Measurements from ENCODE around the gene OR51A7. TPM values are rescaled to one million over a fixed set of nuclear protein-coding genes. Genes with fewer than 3 reads are reported as not detected.
"Not testable (repeated sequence)": the region's sequence is repeated elsewhere in the genome, so short reads cannot be mapped to it uniquely, and the experiment has no call there.

The OR51A7 gene
- total RNA-seq, 1 experiment from 2014 or later = not detected

GRCh38 chr11:4947505-4947904 lies 43.9 kb downstream of the OR51A7 start, which contains the start of gene OR51A4:
Gene OR51A4 (minus strand): TSS chr11:4947605. CDS start chr11:4947100, 505 bp downstream.
- DNase-seq (ENCODE audit: extremely low read depth, low read depth) = no peak

- not testable (repeated sequence) for DNase-seq (ENCODE audit: extremely low read depth, low read depth)
Measured at GRCh38 chr11:4955613-4956012, 52.0 kb downstream of the OR51A7 start, which contains the start of gene OR51A2. Gene OR51A2 (minus strand): TSS chr11:4955713. CDS start chr11:4955713, 0 bp downstream.

GRCh38 chr11:4957396-4957795 lies 53.8 kb downstream of the OR51A7 start:
- DNase-seq (ENCODE audit: extremely low read depth, low read depth) = no peak

Other genes starting within 250 kb of the OR51A7 start
- gene OR51E2, start 205.9 kb upstream of the OR51A7 start, total RNA-seq (2014; rRNA removed; shearing (Covaris generic)) = not detected in 2 replicates
- gene MMP26, start 199.0 kb upstream of the OR51A7 start, total RNA-seq (2014; rRNA removed; shearing (Covaris generic)) = not detected in 2 replicates
- gene OR51F1, start 133.8 kb upstream of the OR51A7 start, total RNA-seq (2014; rRNA removed; shearing (Covaris generic)) = not detected in 2 replicates
- not detected in 2 replicates for gene OR52R1, start 99.4 kb upstream of the OR51A7 start, total RNA-seq (2014; rRNA removed; shearing (Covaris generic))
- not detected in 2 replicates for gene OR51F2, start 82.5 kb upstream of the OR51A7 start, total RNA-seq (2014; rRNA removed; shearing (Covaris generic))
- gene OR51S1, start 54.6 kb upstream of the OR51A7 start, total RNA-seq (2014; rRNA removed; shearing (Covaris generic)) = not detected in 2 replicates
- gene OR51T1, start 21.9 kb upstream of the OR51A7 start, total RNA-seq (2014; rRNA removed; shearing (Covaris generic)) = not detected in 2 replicates
- gene OR51G2, start 15.6 kb downstream of the OR51A7 start, total RNA-seq (2014; rRNA removed; shearing (Covaris generic)) = not detected in 2 replicates
- gene OR51G1, start 20.6 kb downstream of the OR51A7 start, total RNA-seq (2014; rRNA removed; shearing (Covaris generic)) = not detected in 2 replicates
- not detected in 2 replicates for gene OR51A4, start 43.8 kb downstream of the OR51A7 start, total RNA-seq (2014; rRNA removed; shearing (Covaris generic))
- not detected in 2 replicates for gene OR51A2, start 51.9 kb downstream of the OR51A7 start, total RNA-seq (2014; rRNA removed; shearing (Covaris generic))
- not detected in 2 replicates for gene OR51L1, start 91.1 kb downstream of the OR51A7 start, total RNA-seq (2014; rRNA removed; shearing (Covaris generic))
- gene OR52J3, start 142.7 kb downstream of the OR51A7 start, total RNA-seq (2014; rRNA removed; shearing (Covaris generic)) = not detected in 2 replicates
- gene OR52E2, start 155.8 kb downstream of the OR51A7 start, total RNA-seq (2014; rRNA removed; shearing (Covaris generic)) = not detected in 2 replicates
- gene OR52E1, start 165.8 kb downstream of the OR51A7 start, total RNA-seq (2014; rRNA removed; shearing (Covaris generic)) = not detected in 2 replicates
- gene OR52A5, start 234.6 kb downstream of the OR51A7 start, total RNA-seq (2014; rRNA removed; shearing (Covaris generic)) = not detected in 2 replicates

All from NCI-H460 (cell line).